GM12865 (cell line): ENCODE results near the gene SMTNL2.
"Not testable (repeated sequence)": the region's sequence is repeated elsewhere in the genome, so short reads cannot be mapped to it uniquely, and the experiment has no call there.

Experiments
- DNase-seq: peaks from one replicate; pipeline ENCODE4 v3.0.0; 2010; ENCODE audit warnings: low read depth
- H3K4me3 ChIP-seq: 2 replicates; pipeline ENCODE4 v1.5.1; 2011; ENCODE audit warnings: mild to moderate bottlenecking, low read depth, low read length, control low read depth
- CTCF ChIP-seq: IDR thresholded peaks from 2 replicates; pipeline ENCODE4 v1.5.1; 2011; ENCODE audit warnings: low read length, control low read depth, low read depth, inconsistent platforms; ENCODE audit not compliant: insufficient read depth; ENCODE audit errors: missing control alignments

The SMTNL2 gene

DNA sequence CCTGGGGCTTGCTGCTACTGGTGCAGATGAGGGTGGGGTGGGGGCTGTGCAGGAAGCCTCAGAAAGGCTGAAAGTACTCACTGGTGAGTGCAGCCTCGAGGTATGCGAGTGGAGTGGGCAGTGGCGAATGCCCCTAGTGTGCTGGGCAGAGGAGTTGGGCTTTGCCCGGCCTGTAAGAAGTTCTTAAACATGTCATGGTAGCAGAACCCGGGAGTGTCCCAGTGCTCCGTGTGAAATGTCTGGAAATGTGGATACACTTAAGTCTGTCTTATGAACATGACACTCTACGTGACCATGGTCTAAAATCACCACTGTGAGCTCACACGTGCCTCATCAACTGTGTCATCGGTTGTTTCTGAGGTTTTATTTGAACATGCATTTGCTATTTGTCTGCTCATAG, 1.7 kb downstream of the SMTNL2 start:
- no peak for DNase-seq
- no peak overlapping the region for H3K4me3 ChIP-seq
- no peak for TF ChIP-seq CTCF

- TF ChIP-seq CTCF: no peak
- DNase-seq: no peak
Observed at GRCh38 chr17:4587195-4587594, 2.9 kb downstream of the SMTNL2 start.

DNA sequence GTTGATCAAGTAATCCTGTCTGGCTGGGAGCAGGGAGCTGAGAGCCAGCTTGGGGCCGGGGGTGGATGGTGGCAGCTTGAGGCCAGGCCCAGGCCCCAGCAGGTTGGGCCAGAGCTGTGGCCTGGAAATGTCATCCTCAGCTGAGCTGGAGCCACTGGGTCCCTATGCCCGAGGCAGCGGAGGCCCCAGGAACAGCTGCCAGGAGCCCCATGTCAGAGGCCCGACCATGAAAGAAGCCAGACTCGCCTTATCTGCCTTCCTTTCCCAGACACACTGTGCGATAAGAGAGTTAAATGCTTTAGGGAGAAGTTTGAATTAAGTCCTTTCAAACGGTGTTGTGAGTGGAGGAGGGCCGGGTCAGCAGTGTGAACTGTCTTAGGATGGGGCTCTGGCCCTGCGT, 3.5 kb downstream of the SMTNL2 start:
- TF ChIP-seq CTCF: no peak
- H3K4me3 ChIP-seq: no peak overlapping the region
- no peak for DNase-seq

More at GRCh38 chr17:4587195-4587594, 2.9 kb downstream of the SMTNL2 start:
- no peak overlapping the region for H3K4me3 ChIP-seq

GRCh38 chr17:4588391-4588790, 4.1 kb downstream of the SMTNL2 start:
- no peak for DNase-seq
- no peak overlapping the region for H3K4me3 ChIP-seq
- no peak for TF ChIP-seq CTCF

- H3K4me3 ChIP-seq: no peak overlapping the region
- DNase-seq: no peak
- TF ChIP-seq CTCF: no peak
Observed at GRCh38 chr17:4588898-4589625, 4.7 kb downstream of the SMTNL2 start.

- not testable (repeated sequence) for H3K4me3 ChIP-seq, DNase-seq
Observed at GRCh38 chr17:4590042-4590441, 5.7 kb downstream of the SMTNL2 start.

DNA sequence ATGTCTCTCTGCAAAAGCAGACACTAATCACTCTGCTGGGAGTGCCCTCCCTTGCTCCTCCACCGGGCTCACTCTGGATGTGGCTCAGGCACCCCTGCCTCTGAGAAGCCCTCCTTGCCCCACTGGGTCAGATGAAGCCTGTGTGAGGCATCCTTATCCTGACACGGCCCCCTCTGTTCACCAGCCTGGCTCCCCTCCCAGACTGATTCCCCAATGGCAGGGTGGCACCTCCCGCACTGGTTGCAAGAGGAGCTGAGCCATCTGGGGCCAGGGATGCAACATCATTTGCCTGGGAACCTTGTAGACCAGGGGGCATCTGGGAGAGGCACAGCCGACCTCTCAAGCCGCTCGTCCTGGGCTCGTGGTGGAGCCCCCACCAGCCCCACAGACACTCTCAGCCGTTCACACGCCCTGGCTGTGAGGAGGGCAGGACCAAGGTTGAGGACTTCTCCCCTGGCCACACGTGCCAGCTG, 6.7 kb downstream of the SMTNL2 start:
- no peak overlapping the region for H3K4me3 ChIP-seq
- TF ChIP-seq CTCF: no peak
- no peak for DNase-seq
